GM23338 (cell line): ENCODE measurements around the gene AKAP13. TPM values are rescaled to one million over a fixed set of nuclear protein-coding genes. Genes with fewer than 3 reads are reported as not detected.

Source experiments
- ATAC-seq: fragments of 200-7000 bp; cut with Tn5 transposase; 3 replicates; pipeline ENCODE4 v1.9.1; 2020
- DNase-seq: peaks from one replicate; pipeline ENCODE4 v3.0.0-alpha.2; 2015; ENCODE audit warnings: low spot score
- H2AFZ ChIP-seq: fragments of 200-600 bp; sonication (generic); 2 replicates; pipeline ENCODE4 v1.8.0; 2016; ENCODE audit warnings: antibody characterized with exemption, mild to moderate bottlenecking, moderate library complexity
- H3F3A ChIP-seq: fragments of 200-600 bp; sonication (generic); replicated peaks from 2 replicates; pipeline ENCODE4 v1.8.0; 2017; ENCODE audit warnings: antibody characterized with exemption, mixed run types, low read depth
- H3K27ac ChIP-seq: fragments of 200-600 bp; sonication (generic); 2 replicates; pipeline ENCODE4 v1.6.1; 2016; ENCODE audit warnings: low read depth
- H3K27me3 ChIP-seq: fragments of 200-600 bp; sonication (generic); 2 replicates; pipeline ENCODE4 v1.8.0; 2016; ENCODE audit warnings: mild to moderate bottlenecking, mixed run types, moderate library complexity; ENCODE audit not compliant: insufficient read depth
- H3K36me3 ChIP-seq: fragments of 200-600 bp; sonication (generic); 2 replicates; pipeline ENCODE4 v1.8.0; 2016; ENCODE audit warnings: mild to moderate bottlenecking; ENCODE audit not compliant: insufficient read depth
- H3K4me1 ChIP-seq: fragments of 200-600 bp; sonication (generic); 2 replicates; pipeline ENCODE4 v1.8.0; 2016; ENCODE audit warnings: mild to moderate bottlenecking, moderate library complexity; ENCODE audit not compliant: insufficient read depth
- H3K4me2 ChIP-seq: fragments of 200-600 bp; sonication (generic); 2 replicates; pipeline ENCODE4 v1.7.1; 2017; ENCODE audit warnings: mixed run types
- H3K4me3 ChIP-seq: fragments of 200-600 bp; sonication (generic); 2 replicates; pipeline ENCODE4 v1.6.1; 2016; ENCODE audit warnings: mixed run types
- H3K79me2 ChIP-seq: fragments of 200-600 bp; sonication (generic); replicated peaks from 2 replicates; pipeline ENCODE4 v1.8.0; 2017; ENCODE audit warnings: mild to moderate bottlenecking; ENCODE audit not compliant: insufficient read depth
- H3K9me2 ChIP-seq: fragments of 200-600 bp; sonication (generic); 2 replicates; pipeline ENCODE4 v1.8.0; 2017; ENCODE audit not compliant: insufficient read depth
- H4K20me1 ChIP-seq: fragments of 200-600 bp; sonication (generic); replicated peaks from 2 replicates; pipeline ENCODE4 v1.8.0; 2017; ENCODE audit warnings: mild to moderate bottlenecking; ENCODE audit not compliant: insufficient read depth
- H3K27ac Mint-ChIP-seq: 2 replicates; pipeline ENCODE4 v1.8.0; 2020; ENCODE audit warnings: inconsistent platforms, mild to moderate bottlenecking, moderate library complexity, mixed read lengths
- H3K27me3 Mint-ChIP-seq: 3 replicates; pipeline ENCODE4 v1.8.0; 2022; ENCODE audit warnings: low read depth, mild to moderate bottlenecking, moderate library complexity, mixed read lengths, inconsistent platforms; ENCODE audit not compliant: insufficient read depth, poor library complexity
- H3K36me3 Mint-ChIP-seq: 3 replicates; pipeline ENCODE4 v1.8.0; 2021; ENCODE audit warnings: low read depth, mild to moderate bottlenecking, inconsistent platforms, moderate library complexity, mixed read lengths
- H3K4me1 Mint-ChIP-seq: 3 replicates; pipeline ENCODE4 v1.8.0; 2020; ENCODE audit warnings: mild to moderate bottlenecking, inconsistent platforms, mixed read lengths
- H3K4me3 Mint-ChIP-seq: 3 replicates; pipeline ENCODE4 v1.8.0; 2021; ENCODE audit warnings: moderate library complexity, mild to moderate bottlenecking, inconsistent platforms, mixed read lengths
- H3K9me3 Mint-ChIP-seq: 3 replicates; pipeline ENCODE4 v1.8.0; 2020; ENCODE audit warnings: moderate library complexity, mild to moderate bottlenecking, inconsistent platforms, mixed read lengths
- CREB1 ChIP-seq: fragments of 250-450 bp; sonication (Bioruptor Pico); IDR thresholded peaks from 2 replicates; pipeline ENCODE4 v1.5.0; 2020; ENCODE audit warnings: low read depth, mild to moderate bottlenecking, moderate library complexity
- CTCF ChIP-seq, 2 experiments: fragments of 200-600 bp in 1 of 2; sonication (generic) in 1 of 2; conservative IDR thresholded peaks; 2 replicates each; pipeline versions ENCODE4 v1.5.1 to v1.6.1; 2016 to 2017; ENCODE audit warnings: antibody characterized with exemption in 2 of 2, low read depth in 2 of 2, mild to moderate bottlenecking in 2 of 2, moderate library complexity in 1 of 2
- ETS1 ChIP-seq: IDR thresholded peaks from 2 replicates; pipeline ENCODE4 v1.6.1; 2016; ENCODE audit warnings: antibody characterized with exemption
- EZH2 ChIP-seq: fragments of 200-600 bp; sonication (generic); IDR thresholded peaks from one replicate; pipeline ENCODE4 v1.8.0; 2017; ENCODE audit warnings: antibody characterized with exemption, mild to moderate bottlenecking, low read depth; ENCODE audit not compliant: unreplicated experiment
- EZH2phosphoT487 ChIP-seq: fragments of 200-600 bp; sonication (generic); IDR thresholded peaks from one replicate; pipeline ENCODE4 v1.8.1; 2018; ENCODE audit warnings: antibody characterized with exemption; ENCODE audit not compliant: unreplicated experiment
- JUNB ChIP-seq: IDR thresholded peaks from one replicate; pipeline ENCODE4 v1.6.1; 2016; ENCODE audit warnings: antibody characterized with exemption; ENCODE audit not compliant: unreplicated experiment
- NANOG ChIP-seq: IDR thresholded peaks from 2 replicates; pipeline ENCODE4 v1.6.1; 2016; ENCODE audit warnings: antibody characterized with exemption, borderline replicate concordance
- POLR2AphosphoS5 ChIP-seq: IDR thresholded peaks from 2 replicates; pipeline ENCODE4 v1.6.1; 2016; ENCODE audit warnings: antibody characterized with exemption, low read depth
- REST ChIP-seq: IDR thresholded peaks from one replicate; pipeline ENCODE4 v1.6.1; 2018; ENCODE audit warnings: antibody characterized with exemption; ENCODE audit not compliant: unreplicated experiment
- STAT1 ChIP-seq: IDR thresholded peaks from one replicate; pipeline ENCODE4 v1.6.1; 2016; ENCODE audit warnings: antibody characterized with exemption; ENCODE audit not compliant: unreplicated experiment
- ZNF114 ChIP-seq: fragments of 250-450 bp; sonication (Bioruptor Pico); IDR thresholded peaks from 2 replicates; pipeline ENCODE4 v1.5.0; 2020; ENCODE audit warnings: mild to moderate bottlenecking, moderate library complexity
- ZNF331 ChIP-seq: fragments of 250-450 bp; sonication (Bioruptor Pico); IDR thresholded peaks from 2 replicates; pipeline ENCODE4 v1.5.0; 2020; ENCODE audit warnings: low read depth, mild to moderate bottlenecking, moderate library complexity
- polyA plus RNA-seq: library from polyadenylated mRNA; unstranded; fragments of >200 nt; fragmentation: Nextera tagmentation; extraction: Ambion mirVana; gene quantifications from 2 replicates; pipeline ENCODE4 v1.2.1, GENCODE V29; 2016
- total RNA-seq: library from RNA; depleted of rRNA; stranded (reverse); fragments of >200 nt; shearing (Covaris generic); gene quantifications from 2 replicates; pipeline ENCODE4 v1.2.3, GENCODE V29; 2014
- TF ChIP-seq, protein P1 (sequence below): fragments of 250-450 bp; sonication (Bioruptor Pico); IDR thresholded peaks from 2 replicates; pipeline ENCODE4 v1.5.0; 2020; ENCODE audit warnings: mild to moderate bottlenecking, moderate library complexity

Gene AKAP13
- total and polyA plus RNA-seq, 2 experiments from 2014 or later, result 46.2 to 60.7 TPM

GRCh38 chr15:85381850-85382751, 1.7 kb downstream of the AKAP13 start:
- Histone ChIP-seq H3K36me3 (no peaks in the 10 kb centered on the region), H3K9me2 (no peaks in the 10 kb centered on the region), H3K4me2 (peak overlapping the region; percentile 88), H3K79me2 (peaks cover 60% of the 10 kb centered on the region), H3F3A (no peaks in the 10 kb centered on the region), H3K27ac (no peak overlapping the region), H4K20me1 (peaks cover 31% of the 10 kb centered on the region), H3K4me3 (peak overlapping the region; percentile 77), H3K27me3 (no peaks in the 10 kb centered on the region), H3K4me1 (peaks cover 9% of the 10 kb centered on the region; the same call in 1 of the 2 replicates), H2AFZ (no peak overlapping the region)
- no peak for DNase-seq
- Mint-ChIP-seq H3K4me1 (peaks cover 28% of the 10 kb centered on the region), H3K36me3 (no peaks in the 10 kb centered on the region; the same call in 2 of the 3 replicates), H3K4me3 (peak overlapping the region; percentile 71), H3K9me3 (no peaks in the 10 kb centered on the region), H3K27me3 (peaks cover 3% of the 10 kb centered on the region), H3K27ac (no peak overlapping the region)
- ATAC-seq, result no peak
- TF ChIP-seq NANOG (no peak), STAT1 (no peak), EZH2 (no peak), REST (no peak), EZH2phosphoT487 (no peak), CREB1 (CRISPR knock-in tag) (no peak), ZNF114 (CRISPR knock-in tag) (no peak), ZNF331 (CRISPR knock-in tag) (no peak), JUNB (no peak), ETS1 (no peak), POLR2AphosphoS5 (no peak), CTCF (conservative IDR thresholded peaks at IDR 0.05; ENCODE audit: low read depth in 2 of 2) (no peak)
- TF ChIP-seq, protein P1, sequence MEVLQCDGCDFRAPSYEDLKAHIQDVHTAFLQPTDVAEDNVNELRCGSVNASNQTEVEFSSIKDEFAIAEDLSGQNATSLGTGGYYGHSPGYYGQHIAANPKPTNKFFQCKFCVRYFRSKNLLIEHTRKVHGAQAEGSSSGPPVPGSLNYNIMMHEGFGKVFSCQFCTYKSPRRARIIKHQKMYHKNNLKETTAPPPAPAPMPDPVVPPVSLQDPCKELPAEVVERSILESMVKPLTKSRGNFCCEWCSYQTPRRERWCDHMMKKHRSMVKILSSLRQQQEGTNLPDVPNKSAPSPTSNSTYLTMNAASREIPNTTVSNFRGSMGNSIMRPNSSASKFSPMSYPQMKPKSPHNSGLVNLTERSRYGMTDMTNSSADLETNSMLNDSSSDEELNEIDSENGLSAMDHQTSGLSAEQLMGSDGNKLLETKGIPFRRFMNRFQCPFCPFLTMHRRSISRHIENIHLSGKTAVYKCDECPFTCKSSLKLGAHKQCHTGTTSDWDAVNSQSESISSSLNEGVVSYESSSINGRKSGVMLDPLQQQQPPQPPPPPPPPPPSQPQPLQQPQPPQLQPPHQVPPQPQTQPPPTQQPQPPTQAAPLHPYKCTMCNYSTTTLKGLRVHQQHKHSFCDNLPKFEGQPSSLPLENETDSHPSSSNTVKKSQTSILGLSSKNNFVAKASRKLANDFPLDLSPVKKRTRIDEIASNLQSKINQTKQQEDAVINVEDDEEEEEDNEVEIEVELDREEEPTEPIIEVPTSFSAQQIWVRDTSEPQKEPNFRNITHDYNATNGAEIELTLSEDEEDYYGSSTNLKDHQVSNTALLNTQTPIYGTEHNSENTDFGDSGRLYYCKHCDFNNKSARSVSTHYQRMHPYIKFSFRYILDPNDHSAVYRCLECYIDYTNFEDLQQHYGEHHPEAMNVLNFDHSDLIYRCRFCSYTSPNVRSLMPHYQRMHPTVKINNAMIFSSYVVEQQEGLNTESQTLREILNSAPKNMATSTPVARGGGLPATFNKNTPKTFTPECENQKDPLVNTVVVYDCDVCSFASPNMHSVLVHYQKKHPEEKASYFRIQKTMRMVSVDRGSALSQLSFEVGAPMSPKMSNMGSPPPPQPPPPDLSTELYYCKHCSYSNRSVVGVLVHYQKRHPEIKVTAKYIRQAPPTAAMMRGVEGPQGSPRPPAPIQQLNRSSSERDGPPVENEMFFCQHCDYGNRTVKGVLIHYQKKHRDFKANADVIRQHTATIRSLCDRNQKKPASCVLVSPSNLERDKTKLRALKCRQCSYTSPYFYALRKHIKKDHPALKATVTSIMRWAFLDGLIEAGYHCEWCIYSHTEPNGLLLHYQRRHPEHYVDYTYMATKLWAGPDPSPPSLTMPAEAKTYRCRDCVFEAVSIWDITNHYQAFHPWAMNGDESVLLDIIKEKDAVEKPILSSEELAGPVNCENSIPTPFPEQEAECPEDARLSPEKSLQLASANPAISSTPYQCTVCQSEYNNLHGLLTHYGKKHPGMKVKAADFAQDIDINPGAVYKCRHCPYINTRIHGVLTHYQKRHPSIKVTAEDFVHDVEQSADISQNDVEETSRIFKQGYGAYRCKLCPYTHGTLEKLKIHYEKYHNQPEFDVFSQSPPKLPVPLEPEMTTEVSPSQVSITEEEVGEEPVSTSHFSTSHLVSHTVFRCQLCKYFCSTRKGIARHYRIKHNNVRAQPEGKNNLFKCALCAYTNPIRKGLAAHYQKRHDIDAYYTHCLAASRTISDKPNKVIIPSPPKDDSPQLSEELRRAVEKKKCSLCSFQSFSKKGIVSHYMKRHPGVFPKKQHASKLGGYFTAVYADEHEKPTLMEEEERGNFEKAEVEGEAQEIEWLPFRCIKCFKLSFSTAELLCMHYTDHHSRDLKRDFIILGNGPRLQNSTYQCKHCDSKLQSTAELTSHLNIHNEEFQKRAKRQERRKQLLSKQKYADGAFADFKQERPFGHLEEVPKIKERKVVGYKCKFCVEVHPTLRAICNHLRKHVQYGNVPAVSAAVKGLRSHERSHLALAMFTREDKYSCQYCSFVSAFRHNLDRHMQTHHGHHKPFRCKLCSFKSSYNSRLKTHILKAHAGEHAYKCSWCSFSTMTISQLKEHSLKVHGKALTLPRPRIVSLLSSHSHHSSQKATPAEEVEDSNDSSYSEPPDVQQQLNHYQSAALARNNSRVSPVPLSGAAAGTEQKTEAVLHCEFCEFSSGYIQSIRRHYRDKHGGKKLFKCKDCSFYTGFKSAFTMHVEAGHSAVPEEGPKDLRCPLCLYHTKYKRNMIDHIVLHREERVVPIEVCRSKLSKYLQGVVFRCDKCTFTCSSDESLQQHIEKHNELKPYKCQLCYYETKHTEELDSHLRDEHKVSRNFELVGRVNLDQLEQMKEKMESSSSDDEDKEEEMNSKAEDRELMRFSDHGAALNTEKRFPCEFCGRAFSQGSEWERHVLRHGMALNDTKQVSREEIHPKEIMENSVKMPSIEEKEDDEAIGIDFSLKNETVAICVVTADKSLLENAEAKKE, result no peak
